ENCODE measurements around the gene PSMG3. TPM values are rescaled to one million over a fixed set of nuclear protein-coding genes. Genes with fewer than 3 reads are reported as not detected.

PSMG3 gene
- total and polyA plus RNA-seq, 8 donors, result 4.9 to 71.5 (median 33.3) TPM; not detected in 1

DNA sequence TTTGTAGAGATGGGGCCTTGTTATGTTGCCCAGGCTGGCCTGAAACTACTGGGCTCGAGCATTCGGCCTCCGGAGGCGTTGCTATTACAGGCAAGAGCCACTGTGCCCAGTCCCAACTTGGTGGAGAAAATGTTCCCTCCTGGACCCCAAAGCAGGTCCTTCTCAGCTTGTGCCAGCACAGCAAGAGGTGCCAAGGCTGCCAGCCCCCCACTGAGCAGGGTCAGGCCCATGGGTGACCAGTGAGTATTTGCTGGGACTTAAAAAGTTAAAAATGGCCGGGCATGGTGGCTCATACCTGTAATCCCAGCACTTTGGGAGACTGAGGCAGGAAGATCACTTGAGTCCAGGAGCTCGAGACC, 34.8 kb downstream of the PSMG3 start:
- Histone ChIP-seq H3K4me1 (peaks cover 61 to 82% (median 72%) of the 10 kb centered on the region in 4 donors), H3K27ac (peak overlapping the region in 4 of 5 donors; percentile 96 to 100 (median 99)), H3K27me3 (no peaks in the 10 kb centered on the region), H3K36me3 (peaks cover 19 to 30% (median 27%) of the 10 kb centered on the region in 4 donors), H3K9me3 (no peaks in the 10 kb centered on the region), H3K4me3 (no peak overlapping the region)
- TF ChIP-seq, protein P1, sequence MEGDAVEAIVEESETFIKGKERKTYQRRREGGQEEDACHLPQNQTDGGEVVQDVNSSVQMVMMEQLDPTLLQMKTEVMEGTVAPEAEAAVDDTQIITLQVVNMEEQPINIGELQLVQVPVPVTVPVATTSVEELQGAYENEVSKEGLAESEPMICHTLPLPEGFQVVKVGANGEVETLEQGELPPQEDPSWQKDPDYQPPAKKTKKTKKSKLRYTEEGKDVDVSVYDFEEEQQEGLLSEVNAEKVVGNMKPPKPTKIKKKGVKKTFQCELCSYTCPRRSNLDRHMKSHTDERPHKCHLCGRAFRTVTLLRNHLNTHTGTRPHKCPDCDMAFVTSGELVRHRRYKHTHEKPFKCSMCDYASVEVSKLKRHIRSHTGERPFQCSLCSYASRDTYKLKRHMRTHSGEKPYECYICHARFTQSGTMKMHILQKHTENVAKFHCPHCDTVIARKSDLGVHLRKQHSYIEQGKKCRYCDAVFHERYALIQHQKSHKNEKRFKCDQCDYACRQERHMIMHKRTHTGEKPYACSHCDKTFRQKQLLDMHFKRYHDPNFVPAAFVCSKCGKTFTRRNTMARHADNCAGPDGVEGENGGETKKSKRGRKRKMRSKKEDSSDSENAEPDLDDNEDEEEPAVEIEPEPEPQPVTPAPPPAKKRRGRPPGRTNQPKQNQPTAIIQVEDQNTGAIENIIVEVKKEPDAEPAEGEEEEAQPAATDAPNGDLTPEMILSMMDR (IDR thresholded peaks at IDR 0.05), result no peak
- TF ChIP-seq EP300 (IDR thresholded peaks at IDR 0.05) (no peak), POLR2AphosphoS5 (IDR thresholded peaks at IDR 0.05) (no peak), POLR2A (IDR thresholded peaks at IDR 0.05) (no peak)
- DNase-seq, result no peak
- intact Hi-C loops (cut with DNase I; ENCODE audit: low total_unique reads), result no loop called here
- WGBS, 5 donors, result 60 to 81% (median 66%) methylated on average over 6 of the region's 6 CpGs

GRCh38 chr7:1534330-1535099, 35.3 kb downstream of the PSMG3 start:
- H3K4me3 ChIP-seq, result peak overlapping the region in 1 of 4 donors; percentile 71
- 83 to 91% (median 89%) methylated on average over 27 to 30 of the region's 30 CpGs for WGBS, 5 donors
- peak in 1 of 2 donors; percentile 19 for DNase-seq
- H3K9me3 ChIP-seq, result no peaks in the 10 kb centered on the region
- no peak for TF ChIP-seq POLR2AphosphoS5 (IDR thresholded peaks at IDR 0.05)
- no peak for TF ChIP-seq POLR2A (IDR thresholded peaks at IDR 0.05)
- TF ChIP-seq EP300 (IDR thresholded peaks at IDR 0.05), result no peak
- TF ChIP-seq, protein P1 (IDR thresholded peaks at IDR 0.05), result no peak
- intact Hi-C loops (cut with DNase I; ENCODE audit: low total_unique reads), result no loop called here
- H3K27me3 ChIP-seq, result no peaks in the 10 kb centered on the region
- peaks cover 66 to 87% (median 73%) of the 10 kb centered on the region in 4 donors for H3K4me1 ChIP-seq
- H3K27ac ChIP-seq, result peak overlapping the region; percentile 96 to 100 (median 98)
- peaks cover 14 to 25% (median 21%) of the 10 kb centered on the region in 4 donors for H3K36me3 ChIP-seq

- peaks cover 63 to 80% (median 68%) of the 10 kb centered on the region in 4 donors for H3K4me1 ChIP-seq
- peak; percentile 67 to 78 for DNase-seq
Observed at GRCh38 chr7:1533547-1534329, 36.1 kb downstream of the PSMG3 start.

GRCh38 chr7:1533255-1533546, 36.6 kb downstream of the PSMG3 start:
- H3K27ac ChIP-seq, result peak overlapping the region; percentile 96 to 100 (median 98)
- no peaks in the 10 kb centered on the region for H3K9me3 ChIP-seq
- intact Hi-C loops (cut with DNase I; ENCODE audit: low total_unique reads), result no loop called here
- 22 to 32% (median 23%) methylated on average over 3 to 9 of the region's 9 CpGs for WGBS, 5 donors
- H3K4me3 ChIP-seq, result peak overlapping the region; percentile 69 to 81 (median 70)
- H3K27me3 ChIP-seq, result no peaks in the 10 kb centered on the region
- peaks cover 57 to 75% (median 62%) of the 10 kb centered on the region in 4 donors for H3K4me1 ChIP-seq
- H3K36me3 ChIP-seq, result peaks cover 6 to 16% (median 13%) of the 10 kb centered on the region in 4 donors
- no peak for DNase-seq
- no peak for TF ChIP-seq POLR2A (IDR thresholded peaks at IDR 0.05)
- TF ChIP-seq POLR2AphosphoS5 (IDR thresholded peaks at IDR 0.05), result no peak
- TF ChIP-seq EP300 (IDR thresholded peaks at IDR 0.05), result no peak
- TF ChIP-seq, protein P1 (IDR thresholded peaks at IDR 0.05), result no peak

More at GRCh38 chr7:1533547-1534329, 36.1 kb downstream of the PSMG3 start:
- Histone ChIP-seq H3K4me3 (peak overlapping the region; percentile 69 to 81 (median 70)), H3K27me3 (no peaks in the 10 kb centered on the region), H3K9me3 (no peaks in the 10 kb centered on the region), H3K27ac (peak overlapping the region; percentile 96 to 100 (median 98)), H3K36me3 (peaks cover 6 to 17% (median 13%) of the 10 kb centered on the region in 4 donors)
- intact Hi-C loops (cut with DNase I; ENCODE audit: low total_unique reads), result no loop called here
- 58 to 81% (median 65%) methylated on average over 14 to 24 of the region's 24 CpGs for WGBS, 5 donors
- peak in 2 of 3 donors; percentile 53 to 69 for TF ChIP-seq POLR2AphosphoS5 (IDR thresholded peaks at IDR 0.05)
- TF ChIP-seq, protein P1 (IDR thresholded peaks at IDR 0.05), result no peak
